GM12878 (cell line): ENCODE data around the gene NTRK1. TPM values are rescaled to one million over a fixed set of nuclear protein-coding genes. Genes with fewer than 3 reads are reported as not detected.

Experiments used
- ATAC-seq: fragments of 200-7000 bp; cut with Tn5 transposase; 3 replicates; pipeline ENCODE4 v1.9.1; 2020; ENCODE audit warnings: mild to moderate bottlenecking, moderate library complexity
- BruUV-seq: library from RNA; stranded (reverse); fragments of 400-500 nt; replicated peaks from 2 replicates; lab custom pipeline; 2021; lab: Mats Ljungman, UMichigan
- CTCF ChIA-PET: fragments of 300-600 bp; sonication (Branson Sonifier 250); formaldehyde crosslinking; extraction: SDS; loops from one replicate; lab custom pipeline; 2021; ENCODE audit warnings: inconsistent platforms; lab: Yijun Ruan, JAX
- POLR2A ChIA-PET: fragments of 350-600 bp; formaldehyde crosslinking; extraction: SDS; loops from one replicate; lab custom pipeline; 2021; ENCODE audit warnings: inconsistent platforms; lab: Charles Lee
- RAD21 ChIA-PET: fragments of 300-600 bp; sonication (Branson Sonifier 250); formaldehyde crosslinking; loops from one replicate; lab custom pipeline; 2023; ENCODE audit warnings: antibody characterized with exemption; ENCODE audit not compliant: unreplicated experiment; lab: Charles Lee
- SMC1A ChIA-PET: fragments of 300-600 bp; sonication (Branson Sonifier 250); formaldehyde crosslinking; loops from one replicate; lab custom pipeline; 2023; ENCODE audit not compliant: unreplicated experiment, uncharacterized antibody; lab: Charles Lee
- DNase-seq: peaks from one replicate; pipeline ENCODE4 v3.0.0-alpha.2; 2011; ENCODE audit warnings: low read depth, low spot score
- FAIRE-seq: peaks from 3 replicates; lab custom pipeline; 2011; peaks lifted over from hg19 to GRCh38; lab: Jason Lieb, UNC
- H2AFZ ChIP-seq: 2 replicates; pipeline ENCODE4 v1.6.0; 2011; ENCODE audit warnings: low read depth, low read length, control low read depth; ENCODE audit not compliant: control insufficient read depth
- H3K27ac ChIP-seq: 2 replicates; pipeline ENCODE4 v1.5.1; 2011; ENCODE audit warnings: control low read depth; ENCODE audit not compliant: control insufficient read depth, insufficient read depth
- H3K27me3 ChIP-seq, 2 experiments: replicated peaks in 1 of 2; 2 replicates each; pipeline versions ENCODE4 v1.6.0 to v1.6.1; 2011; ENCODE audit warnings: low read length in 1 of 2; ENCODE audit not compliant: control insufficient read depth in 2 of 2, insufficient read depth in 2 of 2
- H3K36me3 ChIP-seq, 2 experiments: 2 replicates each; pipeline ENCODE4 v1.5.1; 2011; ENCODE audit warnings: low read length in 1 of 2; ENCODE audit not compliant: control insufficient read depth in 2 of 2, insufficient read depth in 2 of 2
- H3K4me1 ChIP-seq: 2 replicates; pipeline ENCODE4 v1.6.1; 2011; ENCODE audit warnings: mild to moderate bottlenecking, low read length, moderate library complexity, mixed read lengths; ENCODE audit not compliant: control insufficient read depth, insufficient read depth
- H3K4me2 ChIP-seq: 2 replicates; pipeline ENCODE4 v1.6.0; 2011; ENCODE audit warnings: control low read depth; ENCODE audit not compliant: control insufficient read depth, insufficient read depth
- H3K4me3 ChIP-seq: fragments of 200-600 bp; sonication (generic); 2 replicates; pipeline ENCODE4 v1.5.1; 2016
- H3K79me2 ChIP-seq: 2 replicates; pipeline ENCODE4 v1.6.0; 2011; ENCODE audit warnings: low read length; ENCODE audit not compliant: control insufficient read depth, insufficient read depth
- H3K9ac ChIP-seq: 2 replicates; pipeline ENCODE4 v1.8.0; 2011; ENCODE audit warnings: low read length, control low read depth, mixed read lengths; ENCODE audit not compliant: control insufficient read depth, insufficient read depth
- H3K9me3 ChIP-seq: replicated peaks from 3 replicates; pipeline ENCODE4 v1.5.1; 2011; ENCODE audit warnings: mild to moderate bottlenecking, low read length; ENCODE audit not compliant: control insufficient read depth, insufficient read depth
- H4K20me1 ChIP-seq: 2 replicates; pipeline ENCODE4 v1.6.0; 2011; ENCODE audit not compliant: control insufficient read depth, insufficient read depth
- ATF3 ChIP-seq: IDR thresholded peaks from 2 replicates; pipeline ENCODE4 v1.6.1; 2011; ENCODE audit warnings: low read depth, mild to moderate bottlenecking, low read length, moderate library complexity, borderline replicate concordance; ENCODE audit errors: extremely low read depth
- BHLHE40 ChIP-seq, 2 experiments: fragments of 450-650 bp in 1 of 2; IDR thresholded peaks; 2 replicates each; pipeline ENCODE4 v1.6.1; 2011 to 2017; ENCODE audit warnings: low read depth in 2 of 2, borderline replicate concordance in 1 of 2, improper control_type of control experiment in 1 of 2, low read length in 1 of 2, mild to moderate bottlenecking in 1 of 2
- HDAC6 ChIP-seq: fragments of 200-600 bp; sonication (generic); IDR thresholded peaks from one replicate; pipeline ENCODE4 v1.8.0; 2017; ENCODE audit warnings: antibody characterized with exemption; ENCODE audit not compliant: unreplicated experiment
- NKRF ChIP-seq: fragments of 450-650 bp; conservative IDR thresholded peaks from 2 replicates; pipeline ENCODE4 v1.6.1; 2017; ENCODE audit warnings: mild to moderate bottlenecking, moderate library complexity
- NR2F1 ChIP-seq: fragments of 450-650 bp; conservative IDR thresholded peaks from 2 replicates; pipeline ENCODE4 v1.6.1; 2017; ENCODE audit warnings: mild to moderate bottlenecking
- SPI1 ChIP-seq: IDR thresholded peaks from 2 replicates; pipeline ENCODE4 v1.6.1; 2011; ENCODE audit warnings: low read depth, mild to moderate bottlenecking, low read length, moderate library complexity, borderline replicate concordance; ENCODE audit not compliant: insufficient read depth
- SRF ChIP-seq, 2 experiments: IDR thresholded peaks; 2 replicates each; pipeline ENCODE4 v1.6.1; 2011; ENCODE audit warnings: low read depth in 2 of 2, low read length in 2 of 2, mild to moderate bottlenecking in 1 of 2, moderate library complexity in 1 of 2
- ZNF217 ChIP-seq: fragments of 450-650 bp; IDR thresholded peaks from 2 replicates; pipeline ENCODE4 v1.6.1; 2017; ENCODE audit warnings: antibody characterized with exemption, mild to moderate bottlenecking
- ZNF384 ChIP-seq: IDR thresholded peaks from 2 replicates; pipeline ENCODE4 v1.6.1; 2012; ENCODE audit warnings: low read depth, mild to moderate bottlenecking, low read length, improper control_type of control experiment, borderline replicate concordance
- WGBS: methylation state at CpG from one replicate; pipeline ENCODE4 v1.1.6; 2016; ENCODE audit warnings: low lambda C conversion rate; ENCODE audit not compliant: insufficient replicate concordance, insufficient coverage; ENCODE audit errors: missing lambda C conversion rate; 5-methylcytosine and 5-hydroxymethylcytosine counted together
- in situ Hi-C: fragments of 300-500 bp; cut with MboI; formaldehyde crosslinking; loops from 9 replicates; pipeline ENCODE4 v1.14.3; 2018; ENCODE audit warnings: mixed read lengths
- intact Hi-C: fragments of 100-400 bp; cut with micrococcal nuclease; formaldehyde crosslinking; loops from one replicate; pipeline ENCODE4 v1.14.2; 2022; ENCODE audit not compliant: unreplicated experiment
- polyA plus RNA-seq, 11 experiments: library from polyadenylated mRNA; depleted of rRNA in 4 of 11; unstranded in 6 of 11; stranded (reverse) in 5 of 11; fragments of >200 nt; fragmentation: Nextera tagmentation in 4 of 11; fragmentation: Illumina TruSeq in 1 of 11; extraction: Ambion mirVana in 4 of 11; extraction: Trizol in 1 of 11; gene quantifications; 1 replicate in 1 of 11; 2 replicates in 10 of 11; pipeline versions ENCODE4 v1.2.1 to v1.2.3, GENCODE V29; 2011 to 2016; ENCODE audit warnings: inconsistent platforms in 2 of 11, missing spikeins in 2 of 11, low read depth in 1 of 11
- total RNA-seq, 4 experiments: library from RNA; depleted of rRNA in 3 of 4; stranded (reverse); fragments of >200 nt in 3 of 4; fragmentation: Illumina TruSeq in 1 of 4; extraction: Trizol in 1 of 4; gene quantifications; 2 replicates each; pipeline versions ENCODE4 v1.2.1 to v1.2.3, GENCODE V29; 2013 to 2021
- TF ChIP-seq, protein P1 (sequence below): fragments of 450-650 bp; IDR thresholded peaks from 2 replicates; pipeline ENCODE4 v1.6.1; 2017; ENCODE audit warnings: mild to moderate bottlenecking, moderate library complexity

Gene NTRK1
- total and polyA plus RNA-seq, 10 of the 15 experiments (the other 5 are each of a cell fraction or from before 2014, with no cell fraction given) = 0.10 to 0.56 (median 0.40) TPM; not detected in 7

GRCh38 chr1:156860113-156860627 lies 495 bp upstream of the NTRK1 start (continued):
- no peak for TF ChIP-seq HDAC6

DNA sequence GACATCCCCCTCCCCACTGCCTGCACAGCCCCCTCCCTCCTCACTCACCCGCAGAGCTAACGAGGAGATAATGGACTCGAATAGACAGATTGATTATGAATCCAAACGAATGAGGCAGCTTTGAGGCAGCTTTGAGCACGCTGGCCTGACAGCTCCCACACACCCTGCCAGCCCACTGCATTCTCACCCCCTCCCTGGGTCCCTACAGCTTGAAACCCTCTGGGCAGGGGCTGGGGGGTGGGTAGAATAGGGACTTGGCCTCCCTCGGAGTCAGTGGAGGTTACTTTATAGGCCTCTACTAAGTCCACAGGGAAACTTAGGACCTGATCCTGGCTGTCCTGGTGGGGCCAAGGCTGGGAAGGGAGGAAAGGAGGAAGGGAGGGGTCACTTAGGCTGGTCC lies 1.9 kb downstream of the NTRK1 start:
- POLR2A ChIA-PET = interaction anchor here (0.6 kb wide), 1 partner anchor 67 kb away, joined by 5 read pairs; no protein-coding TSS in a partner anchor
- Histone ChIP-seq H4K20me1 (no peaks in the 10 kb centered on the region), H3K9me3 (no peaks in the 10 kb centered on the region), H3K27ac (no peak overlapping the region), H3K27me3 (peaks cover 3 to 22% of the 10 kb centered on the region in 2 experiments), H3K4me1 (peaks cover 26% of the 10 kb centered on the region), H3K79me2 (no peaks in the 10 kb centered on the region), H2AFZ (no peak overlapping the region), H3K36me3 (no peaks in the 10 kb centered on the region), H3K4me3 (no peak overlapping the region), H3K9ac (no peak overlapping the region), H3K4me2 (no peak overlapping the region; the same call in 1 of the 2 replicates)
- SMC1A ChIA-PET = interaction anchor here (1.1 to 4.2 kb wide), 5 partner anchors 24 to 176 kb away, joined by 3 to 75 read pairs (median 4); partner anchors contain the start of genes ISG20L2 and METTL25B
- CTCF ChIA-PET = interaction anchor here (1.2 to 9.4 kb wide), 9 partner anchors 13 to 178 kb away, joined by 3 to 248 read pairs (median 37); partner anchors contain the start of genes CRABP2, ISG20L2 and METTL25B
- ATAC-seq = no peak
- in situ Hi-C loops = loop anchor here (5.0 kb wide), 2 partner anchors 60 to 175 kb away; no protein-coding TSS in a partner anchor
- DNase-seq = no peak
- 52% methylated on average over 6 of the region's 6 CpGs for WGBS
- RAD21 ChIA-PET = interaction anchor here (3.9 to 7.0 kb wide), 4 partner anchors 25 to 135 kb away, joined by 27 to 115 read pairs (median 114); partner anchors contain the start of genes ISG20L2 and METTL25B
- BruUV-seq = no TSS peak
- intact Hi-C loops = no loop called here
- no peak for FAIRE-seq
- TF ChIP-seq SRF (IDR thresholded peaks at IDR 0.05; ENCODE audit: low read depth in 2 of 2, low read length in 2 of 2) (no peak), SPI1 (no peak), BHLHE40 (IDR thresholded peaks at IDR 0.05; ENCODE audit: borderline replicate concordance in 1 of 2, low read depth in 2 of 2, low read length in 1 of 2) (no peak), NR2F1 (no peak), ZNF217 (no peak), ZNF384 (no peak), ATF3 (no peak), NKRF (no peak)
- TF ChIP-seq, protein P1, sequence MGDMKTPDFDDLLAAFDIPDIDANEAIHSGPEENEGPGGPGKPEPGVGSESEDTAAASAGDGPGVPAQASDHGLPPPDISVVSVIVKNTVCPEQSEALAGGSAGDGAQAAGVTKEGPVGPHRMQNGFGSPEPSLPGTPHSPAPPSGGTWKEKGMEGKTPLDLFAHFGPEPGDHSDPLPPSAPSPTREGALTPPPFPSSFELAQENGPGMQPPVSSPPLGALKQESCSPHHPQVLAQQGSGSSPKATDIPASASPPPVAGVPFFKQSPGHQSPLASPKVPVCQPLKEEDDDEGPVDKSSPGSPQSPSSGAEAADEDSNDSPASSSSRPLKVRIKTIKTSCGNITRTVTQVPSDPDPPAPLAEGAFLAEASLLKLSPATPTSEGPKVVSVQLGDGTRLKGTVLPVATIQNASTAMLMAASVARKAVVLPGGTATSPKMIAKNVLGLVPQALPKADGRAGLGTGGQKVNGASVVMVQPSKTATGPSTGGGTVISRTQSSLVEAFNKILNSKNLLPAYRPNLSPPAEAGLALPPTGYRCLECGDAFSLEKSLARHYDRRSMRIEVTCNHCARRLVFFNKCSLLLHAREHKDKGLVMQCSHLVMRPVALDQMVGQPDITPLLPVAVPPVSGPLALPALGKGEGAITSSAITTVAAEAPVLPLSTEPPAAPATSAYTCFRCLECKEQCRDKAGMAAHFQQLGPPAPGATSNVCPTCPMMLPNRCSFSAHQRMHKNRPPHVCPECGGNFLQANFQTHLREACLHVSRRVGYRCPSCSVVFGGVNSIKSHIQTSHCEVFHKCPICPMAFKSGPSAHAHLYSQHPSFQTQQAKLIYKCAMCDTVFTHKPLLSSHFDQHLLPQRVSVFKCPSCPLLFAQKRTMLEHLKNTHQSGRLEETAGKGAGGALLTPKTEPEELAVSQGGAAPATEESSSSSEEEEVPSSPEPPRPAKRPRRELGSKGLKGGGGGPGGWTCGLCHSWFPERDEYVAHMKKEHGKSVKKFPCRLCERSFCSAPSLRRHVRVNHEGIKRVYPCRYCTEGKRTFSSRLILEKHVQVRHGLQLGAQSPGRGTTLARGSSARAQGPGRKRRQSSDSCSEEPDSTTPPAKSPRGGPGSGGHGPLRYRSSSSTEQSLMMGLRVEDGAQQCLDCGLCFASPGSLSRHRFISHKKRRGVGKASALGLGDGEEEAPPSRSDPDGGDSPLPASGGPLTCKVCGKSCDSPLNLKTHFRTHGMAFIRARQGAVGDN = no peak
